HG02973 (cell line): ENCODE measurements around the gene LAMTOR4.
"Not testable (repeated sequence)": the region's sequence is repeated elsewhere in the genome, so short reads cannot be mapped to it uniquely, and the experiment has no call there.

Experiments
- ATAC-seq: cut with Tn5 transposase; IDR thresholded peaks from one replicate; pipeline ENCODE4 v1.9.1; 2021; ENCODE audit warnings: moderate library complexity; ENCODE audit not compliant: unreplicated experiment

LAMTOR4 gene

GRCh38 chr7:100122067-100122466 is 26.7 kb upstream of the LAMTOR4 start:
- no peak for ATAC-seq

- no peak for ATAC-seq
These were observed 26.1 kb upstream of the LAMTOR4 start for GRCh38 chr7:100122568-100122967.

DNA sequence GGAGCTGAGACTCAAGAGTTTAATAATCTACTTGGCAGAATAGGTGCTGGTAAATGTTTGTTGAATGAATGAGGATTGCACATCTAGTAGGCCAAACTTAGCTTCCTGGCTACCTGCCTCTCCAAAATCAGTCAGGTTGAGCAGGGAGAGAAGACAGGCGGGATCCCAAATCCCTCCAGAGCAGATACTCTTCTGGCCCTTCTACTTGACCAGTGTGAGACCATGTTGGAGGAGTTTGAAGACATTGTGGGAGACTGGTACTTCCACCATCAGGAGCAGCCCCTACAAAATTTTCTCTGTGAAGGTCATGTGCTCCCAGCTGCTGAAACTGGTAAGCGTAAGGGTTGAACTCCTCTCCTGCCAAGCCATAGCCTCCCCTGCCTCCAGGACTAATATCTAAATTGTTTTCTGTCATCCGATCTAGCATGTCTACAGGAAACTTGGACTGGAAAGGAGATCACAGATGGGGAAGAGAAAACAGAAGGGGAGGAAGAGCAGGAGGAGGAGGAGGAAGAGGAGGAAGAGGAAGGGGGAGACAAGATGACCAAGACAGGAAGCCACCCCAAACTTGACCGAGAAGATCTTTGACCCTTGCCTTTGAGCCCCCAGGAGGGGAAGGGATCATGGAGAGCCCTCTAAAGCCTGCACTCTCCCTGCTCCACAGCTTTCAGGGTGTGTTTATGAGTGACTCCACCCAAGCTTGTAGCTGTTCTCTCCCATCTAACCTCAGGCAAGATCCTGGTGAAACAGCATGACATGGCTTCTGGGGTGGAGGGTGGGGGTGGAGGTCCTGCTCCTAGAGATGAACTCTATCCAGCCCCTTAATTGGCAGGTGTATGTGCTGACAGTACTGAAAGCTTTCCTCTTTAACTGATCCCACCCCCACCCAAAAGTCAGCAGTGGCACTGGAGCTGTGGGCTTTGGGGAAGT is 24.2 kb upstream of the LAMTOR4 start:
- ATAC-seq, result no peak

- ATAC-seq, result no peak
These were observed 22.3 kb upstream of the LAMTOR4 start for GRCh38 chr7:100126239-100126930.

DNA sequence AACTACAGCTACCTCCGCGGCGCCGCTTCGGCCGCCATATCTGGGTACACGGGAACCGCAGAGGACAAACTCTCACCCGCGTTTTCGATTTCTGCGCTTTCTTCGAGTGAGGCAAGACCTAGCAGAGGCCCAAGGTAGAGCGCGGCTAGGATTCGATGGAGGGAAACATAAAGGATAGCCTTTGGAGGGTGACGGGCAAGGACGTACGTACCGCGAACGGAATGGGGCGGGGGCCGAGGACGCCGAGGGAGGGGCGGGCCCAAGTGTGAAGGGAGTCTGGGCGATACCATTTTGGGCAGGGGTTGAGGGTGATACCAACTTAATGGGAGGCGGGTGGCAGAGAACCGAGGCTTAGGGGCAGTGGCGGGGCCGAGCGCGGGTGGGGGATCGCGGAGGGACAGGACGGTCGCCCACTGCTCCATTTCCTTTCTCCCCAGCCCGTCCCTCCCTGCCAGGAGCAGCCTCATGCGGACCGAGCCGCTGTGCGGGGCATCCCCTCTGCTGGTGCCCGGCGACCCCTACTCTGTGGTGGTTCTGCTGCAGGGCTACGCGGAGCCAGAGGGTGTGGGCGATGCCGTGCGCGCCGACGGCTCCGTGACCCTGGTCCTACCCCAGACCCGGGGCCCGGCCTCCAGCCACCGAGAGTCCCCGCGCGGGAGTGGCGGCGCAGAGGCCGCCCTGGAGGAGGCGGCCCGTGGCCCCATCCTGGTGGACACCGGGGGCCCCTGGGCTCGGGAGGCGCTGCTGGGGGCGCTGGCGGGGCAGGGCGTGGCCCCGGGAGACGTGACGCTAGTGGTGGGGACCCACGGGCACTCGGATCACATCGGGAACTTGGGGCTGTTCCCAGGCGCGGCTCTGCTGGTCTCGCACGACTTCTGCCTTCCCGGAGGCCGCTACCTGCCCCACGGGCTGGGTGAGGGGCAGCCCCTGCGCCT is 21.5 kb upstream of the LAMTOR4 start, which contains the start of gene MBLAC1:
TSS of gene MBLAC1 (plus strand) at position 37 of the 935 bp plus-strand sequence. CDS start at position 466, 429 bp downstream.
- ATAC-seq, result peak; percentile 55

- ATAC-seq, result no peak
These were observed 20.7 kb upstream of the LAMTOR4 start for GRCh38 chr7:100127866-100128636.

GRCh38 chr7:100128637-100128963 is 20.1 kb upstream of the LAMTOR4 start:
- no peak for ATAC-seq

DNA sequence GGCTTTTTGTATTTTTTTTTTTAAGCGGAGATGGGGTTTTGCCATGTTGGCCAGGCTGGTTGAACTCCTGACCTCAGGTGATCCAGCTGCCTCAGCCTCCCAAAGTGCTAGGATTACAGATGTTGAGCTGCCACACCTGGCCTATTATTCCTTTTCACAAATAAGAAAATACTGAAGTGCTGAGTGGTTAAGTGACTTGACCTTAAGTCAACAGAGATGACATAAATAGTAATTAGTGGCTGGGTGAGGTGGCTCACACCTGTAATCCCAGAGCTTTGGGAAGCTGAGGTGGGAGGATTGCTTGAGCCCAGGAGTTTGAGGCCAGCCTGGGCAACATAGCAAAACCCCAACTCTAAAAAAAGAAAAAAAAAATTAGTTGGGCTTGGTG is 18.5 kb upstream of the LAMTOR4 start:
- not testable (repeated sequence) for ATAC-seq

- ATAC-seq, result no peak
These were observed 17.9 kb upstream of the LAMTOR4 start for GRCh38 chr7:100130608-100131453.

GRCh38 chr7:100132126-100132525 is 16.6 kb upstream of the LAMTOR4 start:
- ATAC-seq, result no peak

DNA sequence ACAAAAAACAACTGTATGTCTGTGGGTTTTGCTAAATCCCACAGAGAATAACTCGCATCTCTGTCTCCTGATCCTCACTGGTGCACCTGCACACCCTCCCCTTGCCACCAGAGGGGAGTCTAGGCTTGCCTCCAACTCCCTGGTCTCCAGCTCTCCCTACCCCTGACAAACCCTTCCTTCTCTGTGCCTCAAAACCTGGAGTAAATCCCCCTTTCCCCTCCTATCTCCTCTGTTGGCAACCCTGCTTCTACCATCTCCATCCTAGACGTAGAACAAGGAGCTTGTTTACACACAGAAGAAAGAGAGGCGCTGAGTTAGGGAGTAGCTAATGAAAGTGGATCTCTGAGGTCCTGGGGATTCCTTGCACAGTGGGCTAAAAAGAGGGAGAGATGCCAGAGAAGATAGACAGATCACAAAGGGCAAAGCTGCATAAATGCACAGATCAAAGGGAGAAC is 16.0 kb upstream of the LAMTOR4 start:
- no peak for ATAC-seq

DNA sequence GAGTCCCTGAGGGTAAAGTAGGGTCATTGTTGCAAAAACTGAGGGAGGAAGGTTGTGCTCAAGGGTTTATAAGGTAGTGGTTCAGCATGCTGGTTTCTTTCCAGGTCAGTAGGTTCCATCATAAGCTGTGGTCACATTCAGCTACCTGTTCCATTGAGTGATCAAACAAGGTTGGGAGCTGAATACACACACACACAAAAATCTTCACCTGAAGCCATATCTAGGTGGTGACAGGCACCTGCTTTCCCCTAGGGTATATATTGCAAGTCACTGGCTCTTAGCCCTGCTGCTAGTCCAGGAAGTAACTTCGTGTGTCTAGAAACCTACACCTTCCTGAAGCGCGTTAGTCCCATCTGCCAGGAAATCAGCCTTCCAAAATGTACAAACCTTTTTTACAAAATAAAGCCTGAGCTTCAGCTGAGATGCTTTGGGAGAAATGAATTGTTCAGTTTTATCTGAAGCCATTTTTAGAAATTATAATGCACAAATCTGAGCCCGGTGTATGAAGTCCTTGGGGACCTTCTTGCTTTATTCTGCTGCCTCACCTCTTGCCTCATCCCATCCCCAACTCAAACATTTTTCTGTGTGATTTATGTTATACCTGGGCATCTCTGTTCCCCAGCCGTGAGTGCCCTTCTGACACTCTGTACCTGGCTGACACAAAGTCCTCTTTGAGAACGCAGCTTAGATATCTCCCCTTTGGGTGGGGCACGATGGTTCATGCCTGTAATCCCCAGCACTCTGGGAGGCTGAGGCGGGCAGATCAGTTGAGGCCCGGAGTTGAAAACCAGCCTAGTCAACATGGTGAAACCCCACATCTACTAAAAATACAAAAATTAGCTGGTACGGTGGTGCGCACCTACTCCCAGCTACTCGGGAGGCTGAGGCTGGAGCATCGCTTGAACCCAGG is 10.6 kb upstream of the LAMTOR4 start:
- no peak for ATAC-seq

GRCh38 chr7:100141555-100141949 is 7.2 kb upstream of the LAMTOR4 start:
- no peak for ATAC-seq

DNA sequence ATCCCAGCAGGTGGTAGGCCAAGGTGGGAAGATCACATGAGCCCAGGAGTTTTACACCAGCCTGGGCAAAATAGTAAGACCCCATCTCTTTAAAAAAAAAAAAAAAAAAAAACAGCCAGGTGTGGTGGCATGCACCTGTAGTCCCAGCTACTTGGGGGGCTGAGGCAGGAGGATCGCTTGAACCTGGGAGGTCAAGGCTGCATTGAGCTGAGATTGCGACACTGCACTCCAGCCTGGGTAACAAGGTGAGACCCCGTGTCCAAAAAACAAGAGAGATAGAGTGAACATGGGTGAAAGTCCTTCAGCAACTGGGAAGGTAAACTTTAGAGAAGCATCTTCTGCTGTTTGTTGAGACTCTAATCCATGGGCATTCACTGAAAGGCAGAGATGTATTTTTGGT is 6.3 kb upstream of the LAMTOR4 start:
- no peak for ATAC-seq

- ATAC-seq, result not testable (repeated sequence)
These were observed 2.4 kb upstream of the LAMTOR4 start for GRCh38 chr7:100146350-100146749.

GRCh38 chr7:100147278-100147677 is 1.4 kb upstream of the LAMTOR4 start:
- ATAC-seq, result no peak

DNA sequence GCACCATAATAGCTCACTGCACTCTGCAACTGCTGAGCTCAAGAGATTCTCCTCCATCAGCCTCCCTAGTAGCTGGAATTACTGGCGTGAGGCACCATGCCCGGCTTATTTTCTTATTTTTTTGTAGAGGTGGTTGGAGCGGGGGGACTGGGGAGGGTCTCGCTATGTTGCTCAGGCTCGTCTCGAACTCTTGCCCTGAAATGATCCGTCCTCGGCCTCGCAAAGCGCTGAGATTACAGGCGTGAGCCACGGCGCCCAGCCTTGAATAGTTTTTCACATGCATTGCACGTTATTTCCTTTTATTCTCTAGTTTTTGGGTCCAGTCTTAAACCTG is 526 bp upstream of the LAMTOR4 start:
- no peak for ATAC-seq

GRCh38 chr7:100152404-100152803 is 3.7 kb downstream of the LAMTOR4 start:
- ATAC-seq, result no peak
